GM12801 (cell line): ENCODE measurements around the gene NTRK3.

Experiments
- TF ChIP-seq, protein P1 (sequence below): IDR thresholded peaks from one replicate; pipeline ENCODE4 v1.5.1; 2011; ENCODE audit warnings: control low read depth; ENCODE audit not compliant: insufficient read length; ENCODE audit errors: extremely low read depth

NTRK3 gene

GRCh38 chr15:88225461-88225860, 31.1 kb downstream of the NTRK3 start:
- TF ChIP-seq, protein P1, sequence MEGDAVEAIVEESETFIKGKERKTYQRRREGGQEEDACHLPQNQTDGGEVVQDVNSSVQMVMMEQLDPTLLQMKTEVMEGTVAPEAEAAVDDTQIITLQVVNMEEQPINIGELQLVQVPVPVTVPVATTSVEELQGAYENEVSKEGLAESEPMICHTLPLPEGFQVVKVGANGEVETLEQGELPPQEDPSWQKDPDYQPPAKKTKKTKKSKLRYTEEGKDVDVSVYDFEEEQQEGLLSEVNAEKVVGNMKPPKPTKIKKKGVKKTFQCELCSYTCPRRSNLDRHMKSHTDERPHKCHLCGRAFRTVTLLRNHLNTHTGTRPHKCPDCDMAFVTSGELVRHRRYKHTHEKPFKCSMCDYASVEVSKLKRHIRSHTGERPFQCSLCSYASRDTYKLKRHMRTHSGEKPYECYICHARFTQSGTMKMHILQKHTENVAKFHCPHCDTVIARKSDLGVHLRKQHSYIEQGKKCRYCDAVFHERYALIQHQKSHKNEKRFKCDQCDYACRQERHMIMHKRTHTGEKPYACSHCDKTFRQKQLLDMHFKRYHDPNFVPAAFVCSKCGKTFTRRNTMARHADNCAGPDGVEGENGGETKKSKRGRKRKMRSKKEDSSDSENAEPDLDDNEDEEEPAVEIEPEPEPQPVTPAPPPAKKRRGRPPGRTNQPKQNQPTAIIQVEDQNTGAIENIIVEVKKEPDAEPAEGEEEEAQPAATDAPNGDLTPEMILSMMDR = no peak

- TF ChIP-seq, protein P1 = no peak
Measured at GRCh38 chr15:88223084-88223483, 33.5 kb downstream of the NTRK3 start.

DNA sequence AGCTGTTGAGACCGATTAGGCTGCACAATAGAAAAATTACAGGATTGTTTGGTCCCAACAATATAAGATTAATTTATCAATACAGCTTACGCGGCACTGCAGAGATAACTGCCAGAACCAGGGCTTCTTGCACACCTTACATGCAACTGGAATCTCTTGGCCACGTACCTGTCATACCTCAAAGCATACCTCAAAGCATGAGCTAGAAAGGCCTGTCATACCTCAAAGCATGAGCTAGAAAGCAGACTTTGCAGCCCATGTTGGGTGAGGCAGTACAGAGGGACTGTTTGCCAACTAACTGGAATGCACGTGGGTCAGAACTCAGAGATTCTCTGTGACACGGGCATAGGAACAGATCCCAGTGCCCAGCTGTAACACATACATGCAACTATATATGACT, 34.7 kb downstream of the NTRK3 start:
- TF ChIP-seq, protein P1 = no peak

GRCh38 chr15:88220443-88221335, 35.9 kb downstream of the NTRK3 start:
- TF ChIP-seq, protein P1 = no peak

GRCh38 chr15:88219623-88220022, 36.9 kb downstream of the NTRK3 start:
- TF ChIP-seq, protein P1 = no peak

DNA sequence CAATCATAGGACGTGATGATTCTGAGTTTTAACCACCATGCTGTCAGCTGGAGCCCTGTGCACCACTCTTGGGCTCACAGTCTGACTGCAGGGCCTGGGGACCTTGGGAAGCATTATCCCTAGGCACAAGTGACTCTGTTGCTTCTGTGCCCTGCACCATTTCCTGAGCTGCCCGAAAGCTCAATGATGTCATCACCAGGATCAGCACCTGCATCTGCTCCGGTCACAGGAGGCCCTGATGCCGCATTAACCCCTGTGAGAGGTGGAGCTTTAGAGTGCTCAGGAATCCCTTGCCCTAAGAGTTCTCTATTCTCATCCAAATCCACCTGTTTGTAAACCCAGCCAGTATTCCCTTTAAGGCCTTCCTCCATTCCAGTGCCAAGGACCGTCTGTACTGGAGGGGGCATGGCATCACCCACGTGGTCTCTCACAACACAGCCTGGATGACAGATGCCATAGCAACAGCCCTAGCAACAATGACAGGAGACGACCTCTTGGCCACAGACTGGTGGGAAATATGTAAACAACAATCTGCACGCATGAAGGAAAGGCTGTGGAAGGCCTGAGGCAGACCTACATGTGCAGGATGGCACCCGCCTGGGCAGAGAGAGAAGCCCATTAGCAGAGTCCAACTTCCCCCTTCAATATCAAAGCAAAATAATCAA, 37.9 kb downstream of the NTRK3 start:
- TF ChIP-seq, protein P1 = no peak

- TF ChIP-seq, protein P1 = no peak
Measured at GRCh38 chr15:88215066-88215648, 41.4 kb downstream of the NTRK3 start.
